Activated T-helper 17 cell treated with anti-CD3 and anti-CD28 coated beads, Interleukin-2, amount 50 U/mL, for 72 hours (primary cell): ENCODE results near the gene HIC1. TPM values are rescaled to one million over a fixed set of nuclear protein-coding genes. Genes with fewer than 3 reads are reported as not detected.

Experiments
- ATAC-seq: fragments of 150-1000 bp; cut with Tn5 transposase; replicated peaks from 2 replicates; pipeline ENCODE4 v1.10.0; 2021; ENCODE audit warnings: mild to moderate bottlenecking, moderate library complexity
- H3K27ac Mint-ChIP-seq: one replicate; pipeline ENCODE4 v1.8.0; 2022; ENCODE audit warnings: mixed read lengths
- H3K27me3 Mint-ChIP-seq: one replicate; pipeline ENCODE4 v1.8.0; 2022; ENCODE audit warnings: mixed read lengths
- H3K36me3 Mint-ChIP-seq: one replicate; pipeline ENCODE4 v1.8.0; 2022; ENCODE audit warnings: low read depth, mild to moderate bottlenecking, mixed read lengths
- H3K4me1 Mint-ChIP-seq: one replicate; pipeline ENCODE4 v1.8.0; 2022; ENCODE audit warnings: mixed read lengths
- H3K4me3 Mint-ChIP-seq: one replicate; pipeline ENCODE4 v1.8.0; 2022; ENCODE audit warnings: mild to moderate bottlenecking, mixed read lengths
- H3K9me3 Mint-ChIP-seq: one replicate; pipeline ENCODE4 v1.8.0; 2022; ENCODE audit warnings: mixed read lengths
- total RNA-seq, 2 donors: library from RNA; stranded (reverse); gene quantifications; one replicate each; pipeline ENCODE4 v1.2.3, GENCODE V29; 2022

The HIC1 gene
- total RNA-seq, 2 donors from 2014 or later = 22.8 to 24.4 TPM

DNA sequence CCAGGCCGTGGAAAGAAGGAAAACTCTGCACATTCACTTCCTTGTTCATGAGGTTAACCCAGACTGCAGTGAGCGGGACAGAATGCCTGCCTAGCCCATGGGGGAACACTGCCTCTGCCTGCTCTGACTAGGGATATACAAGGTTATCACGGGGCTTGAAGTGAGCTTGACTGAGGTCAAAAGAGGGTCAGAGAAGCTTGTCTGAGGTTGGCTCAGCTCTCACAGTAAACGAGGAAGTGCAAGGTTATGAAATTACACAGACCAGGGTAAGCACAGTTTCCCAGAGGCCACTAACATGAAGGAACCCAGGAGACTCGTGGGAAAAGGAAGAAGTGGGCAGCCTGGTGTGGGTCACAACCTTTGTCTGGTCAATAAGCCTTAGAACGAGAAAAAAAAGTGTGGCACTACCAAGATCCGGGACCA, 28.7 kb downstream of the HIC1 start:
- H3K9me3 Mint-ChIP-seq = no peaks in the 10 kb centered on the region
- H3K4me3 Mint-ChIP-seq = no peak overlapping the region
- ATAC-seq = peak; percentile 8
- no peaks in the 10 kb centered on the region for H3K27me3 Mint-ChIP-seq
- H3K4me1 Mint-ChIP-seq = peaks cover 40% of the 10 kb centered on the region
- peak overlapping the region; percentile 39 for H3K27ac Mint-ChIP-seq
- H3K36me3 Mint-ChIP-seq = peaks cover 90% of the 10 kb centered on the region

DNA sequence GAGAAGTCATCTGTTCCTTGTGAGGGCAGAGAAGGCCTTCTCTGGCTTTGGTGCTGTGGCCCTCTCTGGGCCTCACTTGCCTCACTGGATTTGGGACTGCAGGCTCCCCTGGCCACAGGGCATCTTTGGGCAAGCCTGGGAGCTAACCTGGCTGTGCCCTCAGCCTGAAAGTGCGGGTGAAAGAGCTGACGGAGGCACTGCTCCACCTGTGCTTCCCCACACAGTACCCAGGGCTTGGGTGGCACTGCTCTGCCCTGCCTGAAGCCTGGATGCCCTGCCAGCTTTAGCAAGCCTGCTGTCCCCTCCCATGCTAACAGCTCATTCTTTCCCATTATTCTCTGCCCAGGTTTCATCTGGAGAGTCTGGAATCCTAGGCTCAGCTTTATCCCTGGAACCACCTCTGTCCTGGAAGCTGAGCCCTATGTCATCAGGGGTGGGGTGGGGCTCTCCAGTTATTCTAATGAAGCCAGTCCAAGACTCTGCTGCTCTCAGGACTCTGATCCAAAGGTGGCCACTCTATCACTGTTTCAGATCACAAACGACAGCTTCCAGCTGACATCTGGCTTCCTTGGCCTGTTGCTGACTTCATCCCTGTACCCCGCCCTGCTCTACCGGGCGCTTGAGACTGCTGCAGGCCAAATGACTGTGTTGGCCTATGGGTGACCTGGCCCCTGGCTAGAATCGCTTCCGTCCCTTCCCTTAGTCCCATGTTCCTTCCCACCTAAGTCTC, 29.3 kb downstream of the HIC1 start:
- Mint-ChIP-seq H3K4me1 (peaks cover 45% of the 10 kb centered on the region), H3K9me3 (no peaks in the 10 kb centered on the region), H3K27me3 (no peaks in the 10 kb centered on the region), H3K4me3 (peak overlapping the region; percentile 6), H3K36me3 (peaks cover 85% of the 10 kb centered on the region), H3K27ac (peak overlapping the region; percentile 39)
- ATAC-seq = no peak

DNA sequence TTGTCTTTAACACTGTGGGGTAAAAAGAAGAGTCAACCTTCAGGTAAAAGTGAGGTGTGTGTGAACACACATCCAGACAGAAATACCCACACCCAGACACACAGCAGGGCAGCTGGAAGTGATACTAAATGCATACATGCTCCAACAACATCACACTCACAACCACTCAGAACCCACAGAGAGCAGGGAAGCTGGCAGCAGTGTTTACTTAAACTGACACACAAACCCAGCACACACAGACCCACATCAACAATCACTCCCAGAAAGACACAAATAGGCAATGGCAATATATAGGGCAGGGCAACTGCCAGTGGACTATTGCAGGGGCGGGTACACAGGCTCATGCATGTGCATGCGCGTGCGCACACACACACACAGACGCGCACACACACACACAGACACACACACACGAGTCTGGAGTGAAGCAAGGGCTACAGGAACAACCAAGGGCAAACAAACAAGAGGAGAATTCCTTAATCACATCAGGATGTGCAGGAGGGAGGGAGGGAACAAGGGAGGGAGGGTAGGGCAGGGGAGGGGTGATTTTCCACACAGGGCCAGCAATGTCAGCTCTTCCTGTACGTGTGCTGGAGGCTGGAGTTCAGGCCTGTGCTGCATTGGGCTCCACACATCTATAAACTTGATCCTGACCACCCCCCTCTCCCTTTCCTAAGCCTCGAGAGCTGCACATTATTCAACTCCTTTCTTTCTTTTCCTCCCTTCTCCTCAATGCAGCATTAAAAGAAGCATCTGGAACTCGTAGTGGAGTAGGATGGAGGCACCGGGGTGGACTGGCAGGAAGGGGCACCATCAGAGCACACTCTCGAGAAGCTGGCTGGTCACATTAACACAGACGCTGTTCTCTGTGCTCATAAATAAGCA, 30.1 kb downstream of the HIC1 start:
- Mint-ChIP-seq H3K36me3 (peaks cover 77% of the 10 kb centered on the region), H3K27me3 (no peaks in the 10 kb centered on the region), H3K9me3 (no peaks in the 10 kb centered on the region), H3K4me3 (peak overlapping the region; percentile 6), H3K27ac (peak overlapping the region; percentile 29), H3K4me1 (peaks cover 52% of the 10 kb centered on the region)
- ATAC-seq = no peak

DNA sequence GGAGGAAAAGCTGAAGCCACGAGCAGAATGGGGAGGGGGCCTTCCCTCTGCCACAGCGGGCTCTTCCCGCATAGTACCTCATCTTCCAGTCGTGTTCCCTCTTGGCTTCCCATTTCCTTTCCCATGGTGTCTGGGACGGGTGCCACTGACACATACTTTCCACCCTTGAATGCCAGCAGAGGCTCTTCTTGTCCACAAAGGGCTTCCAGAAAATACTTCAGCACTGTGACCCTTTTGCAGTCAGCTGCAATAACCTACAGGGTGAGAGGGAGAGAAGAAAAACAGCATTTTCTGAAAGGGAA, 30.7 kb downstream of the HIC1 start:
- Mint-ChIP-seq H3K9me3 (no peaks in the 10 kb centered on the region), H3K36me3 (peaks cover 71% of the 10 kb centered on the region), H3K4me3 (no peak overlapping the region), H3K4me1 (peaks cover 55% of the 10 kb centered on the region), H3K27me3 (no peaks in the 10 kb centered on the region), H3K27ac (no peak overlapping the region)
- ATAC-seq = no peak

DNA sequence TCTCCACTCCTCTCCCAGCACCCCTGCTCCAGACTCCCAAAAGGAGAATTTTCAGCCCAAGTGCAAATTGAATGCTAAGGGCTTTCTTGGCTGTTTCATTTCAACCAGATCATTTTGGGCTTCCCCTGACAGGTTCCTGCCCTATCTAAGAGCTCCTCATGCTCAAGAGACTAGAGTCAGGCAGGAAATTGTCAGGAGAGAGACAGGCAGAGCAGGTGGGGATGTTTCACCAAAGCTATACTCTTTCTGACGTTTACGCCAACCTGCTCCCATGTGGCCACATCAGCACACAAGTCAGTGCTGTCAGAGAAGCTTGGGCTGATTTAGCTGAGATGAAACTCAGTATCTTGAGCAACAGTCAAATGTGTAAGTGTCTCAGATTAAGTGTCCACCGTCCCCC, 31.4 kb downstream of the HIC1 start:
- Mint-ChIP-seq H3K4me1 (peaks cover 55% of the 10 kb centered on the region), H3K4me3 (peak overlapping the region; percentile 77), H3K27me3 (no peaks in the 10 kb centered on the region), H3K27ac (no peak overlapping the region), H3K36me3 (peaks cover 64% of the 10 kb centered on the region), H3K9me3 (no peaks in the 10 kb centered on the region)
- ATAC-seq = no peak

DNA sequence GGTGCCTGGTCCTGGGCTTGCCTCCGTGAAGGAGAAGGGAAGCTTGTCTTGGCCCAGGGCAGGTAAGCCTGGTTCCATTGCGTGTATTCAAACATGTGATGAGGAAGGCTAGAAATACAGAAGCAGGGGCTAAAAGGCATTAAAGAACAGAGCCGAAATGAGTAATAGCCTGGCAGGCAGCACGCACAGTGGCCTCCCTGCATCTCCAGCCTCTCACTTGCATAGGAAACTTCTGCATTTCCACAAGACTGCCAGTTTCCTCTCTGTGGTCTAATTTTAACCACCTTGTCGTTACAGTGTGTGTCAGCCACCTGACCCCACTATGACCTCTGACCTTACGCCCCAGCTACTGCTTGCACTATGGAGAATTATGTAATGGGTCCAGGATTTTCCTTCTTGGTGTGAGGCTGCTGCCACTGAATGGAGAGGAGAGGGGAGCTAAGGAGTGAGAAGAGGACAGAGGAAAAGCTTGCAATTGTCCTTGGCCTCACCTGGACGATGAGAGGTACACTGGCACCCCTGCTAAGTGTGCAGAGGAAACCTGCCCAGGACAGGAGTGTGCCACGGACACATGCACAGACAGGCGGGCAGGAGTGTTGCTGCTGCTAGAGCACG, 32.8 kb downstream of the HIC1 start:
- H3K27me3 Mint-ChIP-seq = no peaks in the 10 kb centered on the region
- peaks cover 54% of the 10 kb centered on the region for H3K36me3 Mint-ChIP-seq
- no peaks in the 10 kb centered on the region for H3K9me3 Mint-ChIP-seq
- H3K4me1 Mint-ChIP-seq = peaks cover 51% of the 10 kb centered on the region
- H3K4me3 Mint-ChIP-seq = peak overlapping the region; percentile 77
- peak overlapping the region; percentile 72 for H3K27ac Mint-ChIP-seq
- ATAC-seq = peak; percentile 67

DNA sequence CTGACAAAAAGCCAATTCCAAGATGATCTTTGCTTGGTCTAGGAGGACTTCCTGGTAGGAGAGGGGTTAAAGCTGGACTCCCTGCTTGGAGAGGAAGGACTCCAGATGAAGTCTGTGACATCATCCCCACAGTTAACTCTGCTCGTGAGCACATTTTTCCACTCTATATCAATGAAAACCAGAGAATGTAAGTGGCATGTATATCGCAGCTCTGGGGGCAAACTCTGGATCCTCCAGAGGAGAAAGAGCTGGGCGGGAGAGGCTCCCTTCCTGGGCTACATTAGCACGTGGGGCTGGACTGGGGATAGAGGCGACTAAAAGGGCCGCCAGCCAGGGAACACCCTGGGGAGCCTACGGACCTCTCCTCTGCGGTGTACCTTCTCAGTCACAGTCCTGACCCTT, 34.1 kb downstream of the HIC1 start:
- Mint-ChIP-seq H3K27me3 (no peaks in the 10 kb centered on the region), H3K9me3 (no peaks in the 10 kb centered on the region)

DNA sequence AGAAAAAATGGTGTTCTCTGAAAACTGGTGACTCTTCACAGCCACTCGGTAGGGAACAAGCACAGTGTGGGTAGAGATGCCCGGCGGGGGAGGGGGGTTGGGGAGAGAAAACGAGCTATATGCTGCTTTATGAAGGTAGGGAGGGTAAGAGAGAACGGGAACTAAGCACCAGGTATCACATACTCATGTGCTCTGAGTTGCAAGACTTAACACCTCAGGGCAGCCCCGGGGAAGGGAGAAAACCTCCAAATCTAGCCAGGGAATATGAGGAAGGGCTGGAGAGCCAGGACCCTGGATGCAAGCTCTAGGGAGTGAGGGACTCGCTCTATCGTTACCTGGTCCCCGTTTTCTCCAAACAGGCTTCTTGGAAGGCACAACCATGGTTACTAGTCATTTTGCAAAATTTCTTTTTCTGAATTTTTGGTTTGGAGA, 35.3 kb downstream of the HIC1 start:
- no peaks in the 10 kb centered on the region for H3K9me3 Mint-ChIP-seq
- ATAC-seq = peak; percentile 3
- H3K4me1 Mint-ChIP-seq = peaks cover 36% of the 10 kb centered on the region
- H3K4me3 Mint-ChIP-seq = peak overlapping the region; percentile 77
- H3K36me3 Mint-ChIP-seq = peaks cover 35% of the 10 kb centered on the region
- H3K27ac Mint-ChIP-seq = peak overlapping the region; percentile 82
- H3K27me3 Mint-ChIP-seq = no peaks in the 10 kb centered on the region

More for the DNA sequence above, 34.1 kb downstream of the HIC1 start:
- peaks cover 47% of the 10 kb centered on the region for H3K36me3 Mint-ChIP-seq
- H3K4me1 Mint-ChIP-seq = peaks cover 45% of the 10 kb centered on the region
- peak overlapping the region; percentile 77 for H3K4me3 Mint-ChIP-seq
- peak; percentile 32 for ATAC-seq
- peak overlapping the region; percentile 82 for H3K27ac Mint-ChIP-seq

DNA sequence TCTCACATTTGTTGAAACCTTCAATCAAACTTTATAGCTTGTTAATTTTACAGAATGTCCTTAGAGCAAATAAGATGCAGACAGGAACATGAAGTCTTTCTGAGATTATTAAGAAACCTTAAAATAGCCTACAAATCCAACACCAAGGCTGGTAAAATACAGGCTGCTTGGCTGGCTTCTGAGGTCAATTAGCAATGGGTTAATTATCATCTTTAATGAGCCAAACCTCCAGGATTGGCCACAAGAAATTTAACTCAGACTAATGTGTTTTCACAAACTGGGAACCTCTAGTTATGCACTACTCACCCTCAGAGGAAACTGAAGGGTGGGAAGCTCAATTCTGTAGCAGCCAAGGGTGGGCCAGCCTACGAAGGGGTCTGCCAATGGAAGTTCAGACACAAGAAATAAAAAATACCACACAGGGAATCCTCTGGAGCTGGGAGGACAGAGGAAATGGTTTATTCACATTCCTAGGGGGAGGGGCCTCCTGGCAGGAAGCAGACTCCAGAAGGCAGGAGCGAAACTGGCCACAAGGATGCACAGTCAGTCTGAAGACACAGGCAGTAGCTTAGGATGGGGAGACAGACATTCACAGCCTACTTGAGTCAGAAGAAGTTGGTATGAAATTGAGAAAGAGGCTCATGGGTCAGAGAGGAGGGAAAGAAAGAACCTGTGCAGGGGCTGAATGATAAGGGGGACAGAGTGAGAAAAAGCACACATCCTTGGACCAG, 36.1 kb downstream of the HIC1 start:
- Mint-ChIP-seq H3K36me3 (peaks cover 28% of the 10 kb centered on the region), H3K9me3 (no peaks in the 10 kb centered on the region), H3K4me1 (peaks cover 36% of the 10 kb centered on the region), H3K4me3 (peak overlapping the region; percentile 77), H3K27me3 (no peaks in the 10 kb centered on the region), H3K27ac (no peak overlapping the region)
- ATAC-seq = no peak

DNA sequence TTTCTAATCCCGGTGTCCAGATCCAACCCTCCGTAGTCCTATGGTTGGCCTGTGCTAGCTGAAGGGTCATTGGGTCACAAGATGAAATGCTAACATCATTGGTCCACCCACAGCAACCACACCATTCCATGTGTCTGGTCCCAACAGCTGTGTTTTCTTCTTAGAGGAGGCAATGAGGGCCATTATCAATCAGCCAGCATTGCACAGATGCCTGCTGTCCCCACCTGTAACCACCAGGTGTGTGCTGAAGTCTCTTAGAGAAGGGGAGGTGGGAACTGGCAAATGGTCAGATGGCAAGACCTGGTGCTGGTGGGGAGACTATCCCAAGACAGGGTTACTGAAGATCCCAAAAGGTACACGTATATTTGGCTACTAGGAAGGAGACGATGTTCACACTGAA, 37.4 kb downstream of the HIC1 start:
- Mint-ChIP-seq H3K9me3 (no peaks in the 10 kb centered on the region), H3K4me1 (peaks cover 28% of the 10 kb centered on the region), H3K27ac (no peak overlapping the region), H3K4me3 (no peak overlapping the region), H3K27me3 (no peaks in the 10 kb centered on the region), H3K36me3 (peaks cover 17% of the 10 kb centered on the region)
- ATAC-seq = no peak

DNA sequence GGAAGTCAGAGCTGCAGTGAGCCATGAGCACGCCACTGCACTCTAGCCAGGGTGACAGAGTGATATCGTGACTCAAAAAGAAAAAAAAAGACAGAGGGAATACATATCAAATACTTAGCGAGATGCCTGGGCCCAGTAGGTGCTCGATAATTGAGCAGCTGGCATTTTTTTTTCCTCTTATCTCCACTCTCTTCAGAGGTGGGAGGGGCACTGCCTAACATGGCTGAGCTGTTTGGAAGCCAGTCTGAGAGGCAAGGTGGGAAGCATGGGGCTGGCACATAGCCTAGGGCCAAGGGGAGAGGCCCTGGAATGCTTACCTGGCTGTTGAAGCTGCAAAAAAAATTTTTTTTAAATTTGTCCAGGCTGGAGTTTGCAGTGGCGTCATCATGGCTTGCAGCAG, 38.4 kb downstream of the HIC1 start:
- Mint-ChIP-seq H3K27ac (no peak overlapping the region), H3K4me1 (peaks cover 18% of the 10 kb centered on the region), H3K9me3 (no peaks in the 10 kb centered on the region), H3K27me3 (no peaks in the 10 kb centered on the region), H3K4me3 (no peak overlapping the region), H3K36me3 (peaks cover 10% of the 10 kb centered on the region)
- no peak for ATAC-seq

DNA sequence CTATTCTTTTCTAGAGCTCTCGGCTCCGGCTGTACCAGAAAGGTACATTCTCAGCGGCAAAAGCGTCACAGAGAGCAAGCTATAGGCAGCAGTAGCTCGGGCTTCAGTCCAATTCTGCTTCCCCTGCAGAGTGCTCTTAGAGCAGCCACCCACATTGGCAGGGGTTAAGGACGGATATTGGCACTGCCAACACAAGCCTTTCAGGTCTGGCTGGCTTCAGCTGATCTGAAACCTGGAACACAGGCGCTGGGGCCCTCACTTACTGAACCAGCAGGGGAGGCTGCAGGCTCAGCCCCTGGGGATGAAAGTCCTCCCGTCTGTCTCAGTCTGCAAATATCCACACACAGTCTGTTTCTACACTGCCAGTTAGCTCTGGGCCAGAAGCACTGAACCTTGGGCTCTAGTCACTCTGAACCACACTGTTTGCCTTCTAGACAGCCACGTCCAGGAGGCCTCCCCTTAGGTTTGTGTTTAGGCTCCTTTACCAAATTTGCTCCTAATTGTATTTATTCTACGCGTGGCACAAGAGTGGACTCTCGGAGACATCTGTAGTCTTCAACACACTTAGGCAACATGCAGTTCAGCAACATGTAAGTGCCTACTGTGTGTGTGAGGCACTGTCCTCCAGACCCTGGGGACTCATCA, 40.1 kb downstream of the HIC1 start:
- Mint-ChIP-seq H3K27me3 (no peaks in the 10 kb centered on the region), H3K27ac (no peak overlapping the region), H3K36me3 (peaks cover 10% of the 10 kb centered on the region), H3K9me3 (no peaks in the 10 kb centered on the region), H3K4me3 (no peak overlapping the region), H3K4me1 (peaks cover 3% of the 10 kb centered on the region)
- ATAC-seq = no peak

DNA sequence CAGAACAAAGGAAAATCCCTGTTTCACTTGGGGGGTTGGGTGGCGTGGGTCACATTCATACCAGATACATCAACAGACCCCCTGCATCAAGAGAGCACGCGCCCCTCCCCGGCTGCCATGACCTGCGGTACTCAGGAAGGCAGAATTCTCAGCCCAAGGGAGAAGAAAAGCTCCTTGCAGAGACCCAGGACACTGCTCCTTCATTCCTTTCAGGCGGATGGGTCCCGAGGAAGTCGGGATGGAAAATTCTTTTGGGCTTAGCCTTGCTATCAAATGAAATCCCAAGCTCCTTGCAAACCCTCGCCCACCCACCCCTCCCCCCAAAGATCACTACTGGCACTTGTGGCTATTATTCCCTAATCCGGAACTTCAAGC, 40.6 kb downstream of the HIC1 start:
- Mint-ChIP-seq H3K27ac (no peak overlapping the region), H3K27me3 (no peaks in the 10 kb centered on the region), H3K36me3 (peaks cover 10% of the 10 kb centered on the region), H3K9me3 (no peaks in the 10 kb centered on the region), H3K4me1 (no peaks in the 10 kb centered on the region), H3K4me3 (no peak overlapping the region)
- ATAC-seq = no peak
